ENCODE data around the gene DMRT2.

- TF ChIP-seq POLR2A (IDR thresholded peaks at IDR 0.05; ENCODE audit: low read depth, low read length) (no peak), POLR2AphosphoS5 (IDR thresholded peaks at IDR 0.05; ENCODE audit: low read depth, low read length) (no peak), TAF1 (IDR thresholded peaks at IDR 0.05; ENCODE audit: borderline replicate concordance, low read depth, low read length) (no peak)
Observed at GRCh38 chr9:1077616-1078015, 27.5 kb downstream of the DMRT2 start.
